ENCODE measurements around the gene TAC3.

Gene TAC3

DNA sequence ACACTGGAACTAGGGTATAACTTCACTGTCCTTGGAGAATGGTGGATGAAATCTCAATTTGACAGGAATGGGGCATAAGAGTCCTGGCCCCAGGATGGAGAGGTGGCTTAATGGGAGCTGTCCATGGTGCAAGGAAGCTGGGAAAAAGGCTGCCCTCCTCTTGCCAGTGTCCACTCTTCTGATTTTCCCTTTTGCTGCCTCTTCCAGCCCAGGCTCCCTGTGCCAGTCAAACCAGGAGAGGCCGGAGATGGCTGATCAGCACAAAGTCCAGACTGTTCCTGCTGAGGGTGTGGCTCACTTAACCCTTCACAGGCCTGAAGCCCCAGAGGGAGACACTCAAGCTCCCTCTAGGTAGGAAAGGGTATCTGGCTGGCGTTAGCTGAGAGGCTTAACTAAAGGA is 33.6 kb upstream of the TAC3 start, which contains the start of gene MYO1A:
Gene MYO1A, minus strand, starts transcription at position 240 of the 400 bp plus-strand sequence. CDS start 1,806 bp downstream, outside the sequence.
- no peak within 1 kb of the TSS for H3K4me3 ChIP-seq (ENCODE audit: low read depth, low read length)
- TF ChIP-seq, protein P1, sequence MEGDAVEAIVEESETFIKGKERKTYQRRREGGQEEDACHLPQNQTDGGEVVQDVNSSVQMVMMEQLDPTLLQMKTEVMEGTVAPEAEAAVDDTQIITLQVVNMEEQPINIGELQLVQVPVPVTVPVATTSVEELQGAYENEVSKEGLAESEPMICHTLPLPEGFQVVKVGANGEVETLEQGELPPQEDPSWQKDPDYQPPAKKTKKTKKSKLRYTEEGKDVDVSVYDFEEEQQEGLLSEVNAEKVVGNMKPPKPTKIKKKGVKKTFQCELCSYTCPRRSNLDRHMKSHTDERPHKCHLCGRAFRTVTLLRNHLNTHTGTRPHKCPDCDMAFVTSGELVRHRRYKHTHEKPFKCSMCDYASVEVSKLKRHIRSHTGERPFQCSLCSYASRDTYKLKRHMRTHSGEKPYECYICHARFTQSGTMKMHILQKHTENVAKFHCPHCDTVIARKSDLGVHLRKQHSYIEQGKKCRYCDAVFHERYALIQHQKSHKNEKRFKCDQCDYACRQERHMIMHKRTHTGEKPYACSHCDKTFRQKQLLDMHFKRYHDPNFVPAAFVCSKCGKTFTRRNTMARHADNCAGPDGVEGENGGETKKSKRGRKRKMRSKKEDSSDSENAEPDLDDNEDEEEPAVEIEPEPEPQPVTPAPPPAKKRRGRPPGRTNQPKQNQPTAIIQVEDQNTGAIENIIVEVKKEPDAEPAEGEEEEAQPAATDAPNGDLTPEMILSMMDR (IDR thresholded peaks at IDR 0.05; ENCODE audit: borderline replicate concordance, insufficient read depth, low read depth, low read length) = no peak

DNA sequence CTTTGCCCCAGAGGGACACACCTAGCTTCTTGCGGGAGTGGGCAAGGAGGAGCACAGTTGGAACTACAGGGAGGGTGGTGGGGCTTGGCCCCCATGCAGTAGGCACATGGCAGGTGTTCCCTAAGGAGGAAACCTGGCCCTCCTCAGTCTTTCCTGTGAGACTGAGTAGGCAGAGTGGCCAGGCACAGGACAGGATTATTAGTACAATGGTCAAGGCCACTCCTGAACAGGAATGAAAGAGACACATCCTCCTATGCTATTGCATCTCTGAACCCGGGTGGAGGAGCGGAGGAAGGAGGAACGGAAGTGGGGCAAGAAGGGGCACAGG is 32.8 kb upstream of the TAC3 start:
- TF ChIP-seq, protein P1 (IDR thresholded peaks at IDR 0.05; ENCODE audit: borderline replicate concordance, insufficient read depth, low read depth, low read length) = no peak
- H3K4me3 ChIP-seq (ENCODE audit: low read depth, low read length) = no peak overlapping the region

DNA sequence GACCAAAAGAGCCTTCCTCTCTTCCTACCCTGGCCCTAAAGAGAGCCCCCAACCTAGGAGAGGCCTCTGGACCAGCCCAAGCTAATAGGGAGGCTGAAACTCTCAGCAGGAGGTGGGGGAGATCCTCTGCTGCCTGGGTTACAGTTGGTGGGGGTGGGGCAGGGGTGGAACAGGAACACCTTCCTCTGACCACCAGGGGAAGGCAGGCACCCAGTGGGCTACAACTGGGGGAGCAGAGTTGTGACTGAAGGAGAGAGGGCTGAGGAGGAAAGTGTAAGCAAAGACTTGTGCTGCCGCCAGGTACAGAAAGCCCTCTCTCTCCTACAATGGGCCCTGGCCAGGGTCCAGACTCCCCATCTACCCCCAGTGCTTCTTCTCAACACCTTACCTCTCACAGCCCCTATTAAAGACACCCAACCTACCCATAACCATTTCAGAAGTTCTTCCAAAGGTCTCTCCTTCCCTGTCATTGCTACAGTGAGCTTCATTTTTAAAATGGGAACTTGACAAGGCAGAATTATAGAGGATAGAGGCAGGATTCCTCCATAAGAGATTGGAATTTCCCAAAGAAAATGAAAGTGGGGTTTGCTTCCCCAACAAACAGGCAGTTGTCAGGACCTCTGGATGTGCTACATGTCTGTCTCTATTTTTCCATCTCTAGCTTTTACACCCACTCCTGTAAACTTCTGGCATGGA is 32.2 kb upstream of the TAC3 start:
- TF ChIP-seq, protein P1 (IDR thresholded peaks at IDR 0.05; ENCODE audit: borderline replicate concordance, insufficient read depth, low read depth, low read length) = no peak
- H3K4me3 ChIP-seq (ENCODE audit: low read depth, low read length) = no peak overlapping the region

DNA sequence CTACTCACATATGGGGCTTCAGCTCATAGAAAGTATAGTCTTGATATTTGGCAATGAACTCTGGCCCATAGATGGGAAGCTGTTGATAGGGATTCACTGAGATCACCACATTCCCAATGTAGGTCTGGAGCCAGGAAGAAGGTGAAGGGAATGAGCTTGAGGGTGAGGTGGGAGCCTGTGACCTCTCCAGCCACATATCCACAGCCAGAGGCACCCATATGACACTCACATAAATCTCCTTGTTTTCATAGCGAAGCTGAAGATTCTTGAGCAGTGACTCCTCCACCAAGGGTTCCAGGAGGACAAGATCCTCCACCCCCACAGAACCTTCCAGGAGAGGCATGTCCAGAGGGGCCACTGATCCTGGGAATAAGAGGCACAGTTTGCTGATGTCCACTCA is 31.7 kb upstream of the TAC3 start:
- TF ChIP-seq, protein P1 (IDR thresholded peaks at IDR 0.05; ENCODE audit: borderline replicate concordance, insufficient read depth, low read depth, low read length) = no peak

DNA sequence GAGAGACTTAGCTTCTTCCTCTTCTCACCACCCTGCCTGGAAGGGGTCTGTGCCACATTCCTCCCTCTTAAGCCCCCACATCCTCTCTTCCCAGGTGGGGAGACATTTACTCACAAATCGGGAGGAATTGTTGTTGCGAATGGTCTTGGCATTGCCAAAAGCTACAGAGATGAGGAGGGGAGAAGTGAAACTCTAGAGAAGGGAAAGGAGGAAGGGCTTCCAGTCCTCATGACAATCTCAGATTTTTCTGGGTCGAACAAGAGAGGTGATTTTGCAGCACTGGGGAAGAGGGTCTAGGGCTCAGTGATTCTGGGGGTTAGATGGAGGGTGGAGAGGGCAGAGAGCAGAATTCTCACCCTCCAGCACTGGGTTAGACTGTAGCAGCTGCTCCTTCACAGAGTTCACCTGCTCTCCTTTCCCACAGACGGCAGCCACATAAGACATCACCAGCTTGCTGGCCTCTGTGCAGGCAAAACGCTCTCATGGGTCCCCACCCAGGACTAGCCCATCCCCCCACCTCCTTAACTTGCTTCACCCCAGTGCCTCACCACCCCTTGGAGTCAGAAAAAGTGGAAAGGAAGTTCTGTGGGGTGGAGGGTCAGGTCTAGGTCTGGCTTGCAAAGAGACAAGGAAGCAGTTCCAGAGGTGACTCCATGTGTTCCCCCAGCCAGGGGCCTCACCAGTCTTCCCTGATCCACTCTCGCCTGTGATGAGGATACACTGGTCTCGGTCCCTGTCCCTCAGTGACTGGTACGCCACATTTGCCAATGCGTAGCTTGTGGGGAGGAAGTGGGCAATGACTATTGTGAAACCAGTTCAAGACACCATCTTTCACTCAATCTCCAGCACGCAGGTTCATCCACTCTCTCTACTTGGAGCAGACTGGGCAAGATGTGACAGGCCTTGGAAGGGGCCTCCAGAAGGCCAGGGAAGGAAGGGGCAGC is 30.9 kb upstream of the TAC3 start:
- TF ChIP-seq, protein P1 (IDR thresholded peaks at IDR 0.05; ENCODE audit: borderline replicate concordance, insufficient read depth, low read depth, low read length) = no peak
- no peak overlapping the region for H3K4me3 ChIP-seq (ENCODE audit: low read depth, low read length)

More for the DNA sequence above, 31.7 kb upstream of the TAC3 start:
- no peak overlapping the region for H3K4me3 ChIP-seq (ENCODE audit: low read depth, low read length)

DNA sequence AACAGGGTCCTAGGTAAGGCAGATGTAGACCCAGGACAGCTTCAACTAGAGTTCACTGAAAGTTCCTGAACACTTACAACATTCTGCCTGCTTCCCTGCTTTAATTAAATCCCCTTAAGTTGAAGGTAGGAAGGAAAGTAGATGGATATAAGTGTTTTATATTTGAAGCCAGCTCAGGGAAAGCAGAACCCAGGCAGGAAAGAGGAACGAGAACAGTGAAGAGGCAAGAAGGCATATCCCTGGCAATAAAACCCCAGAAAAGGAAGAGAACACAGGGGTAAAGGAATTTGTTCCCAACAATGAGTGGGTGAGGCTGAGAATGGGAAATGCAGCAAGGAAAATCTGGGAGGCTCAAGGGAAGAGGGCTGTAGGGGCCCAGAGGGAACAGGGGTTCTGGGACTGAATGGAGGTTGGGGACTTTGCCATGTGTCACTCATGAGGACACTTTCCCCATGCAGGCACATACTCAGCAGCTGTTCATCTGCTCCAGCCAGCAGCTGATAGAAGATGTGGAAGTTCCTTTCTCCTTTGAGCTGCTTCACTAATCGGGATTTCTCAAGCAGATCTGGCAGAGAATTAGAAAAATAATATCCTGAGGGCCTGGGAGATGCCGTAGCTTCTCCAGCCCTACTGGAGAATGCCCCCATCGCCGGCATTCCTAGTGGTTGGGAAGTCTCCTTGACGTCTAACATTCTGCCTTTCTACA is 29.9 kb upstream of the TAC3 start:
- TF ChIP-seq, protein P1 (IDR thresholded peaks at IDR 0.05; ENCODE audit: borderline replicate concordance, insufficient read depth, low read depth, low read length) = no peak
- H3K4me3 ChIP-seq (ENCODE audit: low read depth, low read length) = no peak overlapping the region
